ENCODE data around the gene XRCC6.
"Not testable (repeated sequence)": the region's sequence is repeated elsewhere in the genome, so short reads cannot be mapped to it uniquely, and the experiment has no call there.

The XRCC6 gene

DNA sequence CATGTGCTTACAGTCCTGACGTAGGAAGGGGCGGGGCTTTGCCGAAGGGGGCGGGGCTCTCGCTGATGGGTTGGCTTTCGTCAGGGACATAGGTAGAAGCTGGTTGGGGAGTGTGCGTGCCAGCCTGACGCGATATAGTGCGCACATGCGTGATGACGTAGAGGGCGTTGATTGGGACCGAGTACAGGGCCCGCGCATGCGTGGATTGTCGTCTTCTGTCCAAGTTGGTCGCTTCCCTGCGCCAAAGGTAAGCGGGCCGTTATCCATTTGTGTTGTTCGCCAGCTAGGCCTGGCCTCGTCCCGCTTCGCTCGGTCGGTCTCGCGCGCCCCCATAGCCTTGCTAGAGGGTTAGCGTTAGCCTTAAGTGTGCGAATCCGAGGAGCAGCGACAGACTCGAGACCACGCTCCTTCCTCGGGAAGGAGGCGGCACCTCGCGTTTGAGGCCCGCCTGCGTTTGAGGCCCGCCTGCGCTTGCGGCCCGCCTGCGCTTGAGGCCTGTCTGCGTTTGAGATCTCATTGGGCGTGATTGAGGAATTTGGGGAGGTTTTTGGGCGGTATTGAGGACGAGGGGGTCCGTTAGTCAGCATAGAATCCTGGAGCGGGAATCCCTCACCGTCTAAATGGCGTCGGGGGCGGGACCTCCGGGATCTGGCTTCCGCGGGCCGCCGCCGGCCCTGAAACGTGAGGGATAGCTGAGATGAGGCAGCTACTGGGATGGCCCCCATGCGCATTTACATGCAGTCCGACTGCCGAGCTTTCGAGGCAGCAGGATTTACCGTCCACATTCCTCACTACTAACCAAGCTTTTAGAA, at the start of gene XRCC6:
Gene XRCC6, plus strand, starts transcription at position 197 of the 812 bp plus-strand sequence. CDS start 710 bp downstream, outside the sequence.
- peak; percentile 100 for DNase-seq

- no peak for DNase-seq
Measured at GRCh38 chr22:41571786-41572185, 49.3 kb upstream of the XRCC6 start.

DNA sequence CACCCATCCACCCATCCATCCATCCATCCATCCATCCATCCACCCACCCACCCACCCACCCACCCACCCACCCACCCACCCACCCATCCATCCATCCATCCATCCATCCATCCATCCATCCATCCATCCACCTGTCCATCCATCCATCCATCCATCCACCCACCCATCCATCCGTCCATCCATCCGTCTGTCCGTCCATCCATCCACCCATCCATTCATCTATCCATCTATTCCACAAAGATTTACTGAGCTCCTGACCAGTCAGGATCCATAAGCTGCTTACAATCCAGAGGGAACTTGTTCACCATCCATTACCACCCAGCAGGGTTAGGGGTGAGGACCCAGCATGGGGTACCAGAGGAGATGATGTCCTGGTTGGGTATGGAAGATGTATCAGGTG, 48.8 kb upstream of the XRCC6 start:
- not testable (repeated sequence) for DNase-seq

DNA sequence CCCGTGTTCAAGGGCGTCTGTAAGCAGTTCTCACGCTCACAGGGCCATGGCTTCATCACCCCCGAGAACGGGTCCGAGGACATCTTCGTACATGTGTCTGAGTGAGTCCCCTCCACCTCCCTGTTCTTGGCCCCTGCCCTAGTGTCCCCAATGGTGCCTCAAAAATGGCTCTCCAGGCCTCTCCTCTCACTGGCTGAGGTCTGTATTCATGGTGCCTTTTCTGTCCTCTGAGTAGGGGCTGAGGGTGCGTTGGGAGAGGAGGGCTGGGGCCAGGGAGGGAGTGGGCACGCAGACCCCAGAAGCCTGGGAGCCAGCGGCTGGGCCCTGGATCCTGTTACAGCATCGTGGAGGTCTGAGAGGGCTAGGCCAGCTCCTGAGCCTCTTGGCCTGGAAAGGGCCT, 47.4 kb upstream of the XRCC6 start:
- DNase-seq, result no peak

DNA sequence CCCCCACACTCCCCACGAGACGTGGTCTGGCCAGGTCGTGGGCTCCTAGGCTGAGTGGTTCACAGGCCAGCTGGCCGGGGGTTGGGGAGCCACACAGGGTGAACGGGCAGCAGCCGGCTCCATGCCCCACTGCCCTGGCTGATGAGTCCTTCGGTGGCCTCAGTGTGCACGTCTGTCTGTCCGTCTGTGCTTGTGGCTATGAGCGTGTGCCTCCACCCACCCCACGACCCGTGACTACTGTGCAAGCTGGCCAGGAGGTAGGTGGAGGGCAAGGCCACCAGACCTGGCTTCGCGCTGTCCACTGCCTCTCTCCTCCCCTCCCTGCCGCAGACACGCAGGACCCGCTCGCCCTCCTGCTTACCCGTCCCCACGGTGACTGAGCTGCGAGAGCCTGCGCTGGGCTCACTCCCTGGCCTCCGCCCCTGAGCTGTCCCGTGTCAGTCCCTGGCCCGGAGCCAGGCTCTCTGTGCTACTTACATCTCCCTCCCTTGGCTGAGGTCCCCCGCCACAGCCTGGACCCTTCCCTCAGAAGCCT, 46.2 kb upstream of the XRCC6 start:
- DNase-seq, result peak; percentile 37

DNA sequence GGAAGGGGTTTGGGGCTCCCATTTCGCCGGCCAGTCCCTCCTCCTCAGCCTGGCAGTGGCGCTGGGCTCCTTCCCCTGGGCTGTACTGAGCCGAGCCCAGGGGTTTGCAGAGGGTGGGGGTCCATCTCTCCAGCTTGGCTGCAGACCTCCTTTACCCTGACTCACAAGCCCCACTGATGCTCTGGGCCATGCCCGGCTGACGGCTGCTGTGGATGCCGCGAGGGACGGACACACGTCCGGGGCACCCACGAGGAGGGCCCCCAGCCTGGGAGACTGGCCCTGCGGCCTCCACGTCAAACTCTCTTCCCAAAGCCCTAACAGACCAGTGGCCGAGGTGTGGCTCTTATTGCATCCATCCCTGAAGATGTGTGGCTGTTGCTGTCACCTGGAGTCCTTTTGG, 45.6 kb upstream of the XRCC6 start:
- DNase-seq, result no peak

DNA sequence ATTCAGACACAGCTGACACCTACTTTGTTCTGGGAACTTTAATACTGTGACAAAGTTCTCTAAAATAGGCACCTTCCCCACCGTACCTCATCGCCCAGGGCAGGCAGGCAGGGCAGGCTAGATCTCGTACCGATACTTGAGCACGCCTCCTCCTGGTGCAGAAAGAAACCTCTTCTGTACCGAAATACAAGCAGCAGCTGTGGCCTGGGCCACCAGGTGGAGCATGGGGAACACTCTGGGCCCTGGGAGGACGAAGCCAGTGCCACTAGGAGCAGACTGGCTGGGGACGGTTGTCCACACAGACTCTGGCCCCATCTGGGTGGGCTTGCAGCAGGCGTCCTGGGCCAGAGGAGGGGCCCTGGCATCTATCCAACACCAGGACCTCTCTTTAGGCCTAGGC, 44.2 kb upstream of the XRCC6 start:
- peak; percentile 78 for DNase-seq

- DNase-seq, result no peak
Measured at GRCh38 chr22:41578114-41578513, 43.0 kb upstream of the XRCC6 start.

DNA sequence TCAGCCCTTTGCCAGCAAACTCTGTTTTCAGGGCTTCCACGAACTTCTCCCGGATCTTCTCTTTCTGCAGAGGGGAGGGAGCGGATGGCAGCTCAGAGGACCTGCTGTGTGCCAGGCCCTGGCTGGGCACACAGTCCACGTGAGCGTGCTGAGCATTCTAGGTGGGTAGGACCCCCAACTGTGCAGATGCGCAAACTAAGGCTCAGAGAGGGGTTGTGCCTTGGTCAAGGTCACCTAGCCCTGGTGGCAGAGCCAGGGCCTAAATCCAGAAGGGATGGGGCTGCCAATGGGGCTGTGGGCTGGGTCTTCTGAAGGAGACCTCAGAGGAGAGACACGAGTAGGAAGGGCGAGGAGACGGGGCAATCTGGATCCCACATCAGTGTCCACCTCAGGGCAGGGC, 42.3 kb upstream of the XRCC6 start:
- DNase-seq, result no peak

DNA sequence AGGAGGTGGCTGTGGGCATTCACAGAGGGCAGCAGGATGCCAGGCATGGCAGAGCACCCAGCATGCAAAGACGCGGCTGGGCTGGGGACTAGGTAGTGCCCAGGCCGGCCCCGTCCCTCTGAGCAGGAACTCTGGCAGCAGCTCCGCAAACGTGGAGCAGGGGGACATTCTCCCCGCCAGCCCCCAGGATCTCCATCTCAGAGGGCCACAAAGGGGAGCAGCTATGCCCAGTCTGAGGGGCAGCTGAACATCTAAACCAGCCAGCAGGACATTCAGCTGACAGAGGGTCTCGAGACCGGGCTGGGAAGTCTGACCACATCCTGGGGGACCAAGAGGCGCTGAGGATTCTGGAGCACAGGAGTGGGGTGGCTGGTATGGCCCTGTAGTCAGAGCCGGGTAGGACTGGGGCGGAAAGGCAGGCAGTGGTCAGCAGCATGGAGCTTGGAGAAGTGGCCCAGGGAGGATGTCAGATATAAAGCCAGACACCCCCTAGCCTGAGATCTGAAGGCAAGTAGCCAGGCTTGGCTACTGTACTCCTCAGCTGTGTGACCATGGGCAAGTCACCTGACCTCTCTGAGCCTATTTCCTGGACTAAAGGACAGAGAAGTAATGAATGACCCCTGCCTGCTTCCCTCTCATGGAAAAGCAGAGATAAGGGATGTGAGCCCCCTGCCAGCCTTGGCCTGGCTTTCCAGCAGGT, 41.6 kb upstream of the XRCC6 start:
- no peak for DNase-seq

- no peak for DNase-seq
Measured at GRCh38 chr22:41579997-41580355, 41.1 kb upstream of the XRCC6 start.

DNA sequence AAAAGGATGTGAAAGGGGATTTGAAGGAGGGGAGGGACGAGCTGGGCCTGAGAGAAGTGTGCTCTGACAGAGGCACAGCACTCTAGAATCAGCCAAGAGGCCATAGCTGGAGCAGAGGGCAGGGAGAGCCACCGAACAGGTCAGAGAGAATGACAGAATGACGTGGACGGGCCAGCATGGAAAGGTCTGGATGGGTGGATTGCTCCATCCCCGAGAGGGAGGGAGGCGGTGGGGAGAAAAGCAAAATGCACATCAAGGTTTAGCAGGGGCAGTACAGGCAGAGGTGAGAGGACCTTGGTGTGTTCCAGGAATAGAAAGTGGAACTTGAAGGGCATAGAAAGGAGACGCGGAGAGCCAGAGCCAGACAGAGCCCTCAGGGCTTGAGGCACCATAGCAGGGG, 38.4 kb upstream of the XRCC6 start:
- no peak for DNase-seq

GRCh38 chr22:41584881-41585280, 36.2 kb upstream of the XRCC6 start:
- DNase-seq, result no peak

DNA sequence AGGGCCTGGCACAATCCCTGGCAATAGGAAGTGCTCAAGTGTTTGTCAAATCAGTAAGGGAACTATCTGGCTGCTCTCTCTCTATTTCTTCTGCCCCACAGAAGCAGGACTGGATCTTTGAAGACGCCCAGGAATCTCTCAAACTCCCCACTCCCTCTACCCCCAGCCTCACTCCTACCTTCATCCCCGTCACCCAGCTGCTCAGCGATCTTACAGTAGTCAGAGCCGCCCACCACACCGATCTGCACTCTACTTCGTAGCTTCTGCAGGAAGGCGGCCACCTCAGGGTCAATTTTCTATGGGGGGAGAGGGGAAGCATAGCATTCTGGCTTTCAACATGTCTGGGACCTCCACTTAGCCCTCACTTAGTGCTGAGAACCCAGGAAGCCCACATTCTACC, 35.2 kb upstream of the XRCC6 start:
- DNase-seq, result no peak

DNA sequence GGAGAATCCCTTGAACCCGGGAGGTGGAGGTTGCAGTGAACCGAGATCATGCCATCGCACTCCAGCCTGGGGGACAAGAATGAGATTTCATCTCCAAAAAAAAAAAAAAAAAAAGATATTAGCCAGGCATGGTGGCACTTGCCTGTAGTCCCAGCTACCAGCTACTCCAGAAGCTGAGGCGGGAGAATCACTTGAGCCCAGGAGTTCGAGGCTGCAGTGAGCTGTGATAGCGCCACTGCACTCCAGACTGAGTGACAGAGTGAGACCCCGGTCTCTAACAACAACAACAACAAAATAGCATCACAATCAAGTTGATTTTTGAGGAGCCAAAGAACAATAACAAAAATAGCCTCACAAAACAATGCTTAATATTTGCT, 33.8 kb upstream of the XRCC6 start:
- DNase-seq, result no peak

DNA sequence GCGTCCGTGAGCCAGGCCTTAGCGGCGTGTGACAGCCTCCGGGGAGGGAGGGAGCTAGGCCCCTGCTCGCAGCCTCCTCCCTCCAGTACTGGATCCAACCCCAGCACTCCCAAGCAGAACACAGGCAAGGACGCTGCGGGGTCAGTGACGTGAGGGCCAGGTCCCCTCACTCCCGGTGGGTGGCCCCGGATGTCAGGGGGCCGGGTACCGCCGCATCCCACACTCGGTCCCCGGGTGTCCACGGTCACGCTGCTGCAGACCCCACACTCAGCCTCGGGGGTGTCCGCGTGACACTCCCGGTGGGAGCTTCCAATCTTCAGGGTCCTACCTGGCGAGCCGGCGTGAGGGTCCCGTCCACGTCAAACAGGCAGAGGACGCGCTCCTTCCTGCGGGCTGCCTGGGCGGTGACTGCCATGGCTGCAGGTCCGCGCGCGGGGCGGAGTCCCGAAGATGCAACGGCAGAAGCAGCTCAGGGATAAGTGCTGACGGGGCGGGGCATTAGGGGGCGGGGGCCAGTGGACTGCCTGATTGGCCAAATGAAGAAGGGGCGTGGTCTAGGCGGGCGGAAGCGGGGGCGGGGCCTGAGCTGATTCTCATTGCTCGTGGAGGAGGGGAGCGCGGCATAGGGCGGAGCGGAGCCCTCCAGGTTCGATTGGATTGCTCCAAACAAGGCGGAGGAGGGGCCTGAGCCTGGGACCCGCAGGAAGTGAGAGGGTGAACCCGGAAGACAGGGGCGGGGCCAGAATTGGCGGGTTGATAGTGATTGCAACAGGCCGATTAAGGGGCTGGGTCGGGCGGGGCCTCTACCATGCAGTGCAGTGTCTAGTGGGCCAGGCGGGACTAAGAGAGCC, 31.5 kb upstream of the XRCC6 start, which contains the start of gene PMM1:
Gene PMM1, minus strand, starts transcription at position 450 of the 851 bp plus-strand sequence. Its CDS starts 35 bp downstream, at position 415.
- peak; percentile 100 for DNase-seq

GRCh38 chr22:41593336-41593960, 27.6 kb upstream of the XRCC6 start:
- not testable (repeated sequence) for DNase-seq

DNA sequence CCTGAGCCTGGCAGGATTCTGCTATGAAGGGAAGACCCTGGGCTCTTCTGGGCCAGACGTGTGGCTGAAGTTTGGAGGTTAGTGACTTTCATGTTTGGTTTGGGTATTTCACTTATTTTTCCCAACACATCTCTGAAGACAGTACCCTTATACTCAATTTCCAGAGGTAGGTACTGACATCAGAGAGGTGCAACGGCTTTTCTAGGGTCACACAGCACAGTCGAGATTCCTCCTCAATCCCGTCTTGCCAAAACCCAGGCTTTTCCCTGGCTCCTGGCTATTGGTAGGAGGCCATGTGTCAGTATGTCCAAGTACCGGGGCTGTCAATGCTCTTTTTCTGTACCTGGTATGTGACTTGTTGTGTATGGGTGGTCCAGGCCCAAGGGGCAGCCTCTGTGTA, 25.4 kb upstream of the XRCC6 start:
- no peak for DNase-seq

DNA sequence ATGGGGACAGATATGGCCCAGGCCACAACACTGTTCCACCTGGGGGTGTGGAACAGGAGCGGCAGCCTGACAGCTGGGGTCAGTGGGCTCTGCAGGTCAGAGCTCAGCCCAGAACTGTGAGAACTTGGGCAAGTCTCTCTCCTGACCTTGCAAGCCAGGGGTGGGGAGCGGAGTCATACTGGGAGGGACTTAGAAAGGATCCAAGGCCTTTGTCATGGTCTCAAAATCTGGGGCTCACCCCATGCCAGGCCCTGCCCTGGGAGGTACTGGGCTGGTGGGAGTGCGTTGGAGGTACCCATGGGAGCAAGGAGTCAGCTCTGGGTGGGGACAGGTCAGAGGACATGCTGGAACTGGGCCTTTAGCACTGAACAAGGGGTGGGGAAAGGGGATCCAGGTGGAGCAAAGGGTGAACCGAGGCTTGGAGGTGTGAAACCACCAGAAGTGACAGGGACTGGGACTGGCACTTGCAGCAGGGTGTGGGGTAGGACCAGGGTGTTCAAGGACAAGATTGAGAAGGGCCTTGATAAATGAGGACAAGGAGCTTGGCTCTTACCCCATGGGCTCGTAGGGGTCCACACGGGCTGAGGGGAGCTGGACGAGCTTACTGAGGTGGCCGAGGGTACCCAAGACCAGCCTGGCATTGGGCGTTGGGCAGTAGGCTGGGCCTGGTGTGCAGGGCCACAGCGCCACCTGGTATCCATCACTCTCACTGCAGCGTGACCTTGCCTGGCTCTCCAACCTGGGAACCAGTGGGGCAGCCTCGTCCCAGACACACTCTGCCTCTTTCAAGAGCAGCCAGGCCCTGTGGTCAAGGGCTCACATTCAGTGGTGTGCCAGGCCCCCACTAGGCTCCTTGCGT, 24.1 kb upstream of the XRCC6 start:
- peak; percentile 65 for DNase-seq

DNA sequence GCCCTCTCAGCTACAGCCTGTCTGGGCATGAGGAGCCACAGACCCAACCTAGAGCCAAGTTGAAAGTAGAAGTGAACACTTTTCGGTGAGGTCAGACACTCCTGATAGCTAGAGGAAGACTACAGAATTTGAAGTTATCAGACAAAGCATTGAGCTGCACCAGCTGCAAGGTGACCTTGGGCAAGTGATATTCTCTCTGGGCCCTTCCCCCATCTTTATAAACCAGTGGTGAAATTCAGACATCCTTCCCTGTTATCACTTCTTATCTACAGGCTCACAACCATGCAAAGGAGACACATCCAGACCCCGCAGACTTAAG, 23.5 kb upstream of the XRCC6 start:
- DNase-seq, result peak; percentile 50

DNA sequence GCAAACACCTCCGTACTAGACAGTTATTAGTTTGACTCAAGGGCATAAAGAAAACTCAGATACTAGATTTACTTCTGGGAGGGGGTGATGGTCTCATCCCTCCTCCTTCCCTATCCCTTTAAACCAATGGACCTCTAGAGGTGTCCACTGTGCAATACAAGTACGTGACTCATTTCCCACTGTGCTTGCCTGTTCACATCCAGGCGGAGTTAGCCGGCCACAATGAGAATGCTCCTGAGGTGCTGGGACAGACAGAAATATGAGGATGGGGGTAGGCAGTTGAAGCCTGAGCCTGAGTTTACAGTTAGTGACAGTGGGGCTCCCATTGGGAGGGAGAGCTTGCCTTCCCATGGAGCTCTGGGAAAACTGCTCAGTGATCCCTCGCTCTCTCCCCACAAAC, 23.0 kb upstream of the XRCC6 start:
- no peak for DNase-seq
